Measurements from ENCODE around the gene ZBTB44.

Gene ZBTB44, protein sequence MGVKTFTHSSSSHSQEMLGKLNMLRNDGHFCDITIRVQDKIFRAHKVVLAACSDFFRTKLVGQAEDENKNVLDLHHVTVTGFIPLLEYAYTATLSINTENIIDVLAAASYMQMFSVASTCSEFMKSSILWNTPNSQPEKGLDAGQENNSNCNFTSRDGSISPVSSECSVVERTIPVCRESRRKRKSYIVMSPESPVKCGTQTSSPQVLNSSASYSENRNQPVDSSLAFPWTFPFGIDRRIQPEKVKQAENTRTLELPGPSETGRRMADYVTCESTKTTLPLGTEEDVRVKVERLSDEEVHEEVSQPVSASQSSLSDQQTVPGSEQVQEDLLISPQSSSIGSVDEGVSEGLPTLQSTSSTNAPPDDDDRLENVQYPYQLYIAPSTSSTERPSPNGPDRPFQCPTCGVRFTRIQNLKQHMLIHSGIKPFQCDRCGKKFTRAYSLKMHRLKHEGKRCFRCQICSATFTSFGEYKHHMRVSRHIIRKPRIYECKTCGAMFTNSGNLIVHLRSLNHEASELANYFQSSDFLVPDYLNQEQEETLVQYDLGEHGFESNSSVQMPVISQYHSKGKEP

DNA sequence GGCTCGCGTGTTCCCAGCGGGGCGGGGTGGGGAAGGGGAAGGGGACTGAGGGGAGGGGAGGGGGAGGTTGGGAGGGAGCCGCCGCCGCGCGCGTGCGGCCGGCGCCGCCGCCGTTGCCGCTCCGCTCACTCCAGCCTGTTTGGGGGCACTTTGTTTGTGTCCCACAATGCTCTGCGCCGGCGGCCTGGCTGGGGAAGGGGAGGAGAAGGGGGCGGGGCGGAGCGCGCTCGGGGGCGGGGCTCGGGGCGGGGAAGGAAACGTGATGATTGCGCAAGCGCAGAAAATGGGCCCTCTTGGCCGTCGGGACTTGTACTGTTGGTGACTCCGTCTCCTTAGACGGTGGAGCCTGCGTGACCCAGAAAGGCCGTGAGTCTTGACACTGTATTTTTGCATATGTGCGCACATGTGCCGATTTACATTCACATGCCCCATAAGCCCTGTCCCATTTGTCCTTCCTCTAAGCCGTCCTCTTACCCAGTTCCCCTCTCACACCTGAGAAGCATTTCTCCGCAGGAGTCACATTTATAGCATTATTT lies at the start of gene ZBTB44:
ZBTB44 (minus strand) TSS at position 168 of the 536 bp plus-strand sequence. CDS start 53,044 bp downstream, outside the sequence.
- Mint-ChIP-seq H3K27me3 (ENCODE audit: low read depth, poor library complexity) (no peaks in the 10 kb centered on the region), H3K27ac (peak within 1 kb of the TSS; percentile 86), H3K36me3 (ENCODE audit: low read depth) (no peaks in the 10 kb centered on the region), H3K9me3 (peaks cover 3% of the 10 kb centered on the region), H3K4me1 (peaks cover 45% of the 10 kb centered on the region), H3K4me3 (peak within 1 kb of the TSS; percentile 92)
- DNase-seq = peak; percentile 91
- TF ChIP-seq, protein P1, sequence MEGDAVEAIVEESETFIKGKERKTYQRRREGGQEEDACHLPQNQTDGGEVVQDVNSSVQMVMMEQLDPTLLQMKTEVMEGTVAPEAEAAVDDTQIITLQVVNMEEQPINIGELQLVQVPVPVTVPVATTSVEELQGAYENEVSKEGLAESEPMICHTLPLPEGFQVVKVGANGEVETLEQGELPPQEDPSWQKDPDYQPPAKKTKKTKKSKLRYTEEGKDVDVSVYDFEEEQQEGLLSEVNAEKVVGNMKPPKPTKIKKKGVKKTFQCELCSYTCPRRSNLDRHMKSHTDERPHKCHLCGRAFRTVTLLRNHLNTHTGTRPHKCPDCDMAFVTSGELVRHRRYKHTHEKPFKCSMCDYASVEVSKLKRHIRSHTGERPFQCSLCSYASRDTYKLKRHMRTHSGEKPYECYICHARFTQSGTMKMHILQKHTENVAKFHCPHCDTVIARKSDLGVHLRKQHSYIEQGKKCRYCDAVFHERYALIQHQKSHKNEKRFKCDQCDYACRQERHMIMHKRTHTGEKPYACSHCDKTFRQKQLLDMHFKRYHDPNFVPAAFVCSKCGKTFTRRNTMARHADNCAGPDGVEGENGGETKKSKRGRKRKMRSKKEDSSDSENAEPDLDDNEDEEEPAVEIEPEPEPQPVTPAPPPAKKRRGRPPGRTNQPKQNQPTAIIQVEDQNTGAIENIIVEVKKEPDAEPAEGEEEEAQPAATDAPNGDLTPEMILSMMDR (IDR thresholded peaks at IDR 0.05) = no peak

DNA sequence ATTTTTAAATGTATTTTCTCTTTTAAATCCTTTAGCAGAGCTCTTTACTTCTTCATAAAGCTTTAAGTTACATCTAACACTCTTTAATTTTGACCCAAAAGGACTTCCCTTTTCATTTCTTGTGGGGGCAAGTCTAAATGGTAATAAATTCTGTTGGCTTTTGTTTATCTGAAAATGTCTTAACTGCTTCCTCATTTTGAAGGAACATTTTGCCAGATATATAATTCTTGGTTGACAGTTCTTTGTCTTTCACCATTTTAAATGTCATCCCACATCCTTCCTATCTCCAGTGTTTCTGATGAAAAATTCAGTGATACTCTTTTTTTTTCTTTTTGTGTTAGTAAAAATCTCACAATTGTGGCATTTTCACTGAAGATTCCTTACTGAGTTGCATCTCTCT lies 44.7 kb upstream of the ZBTB44 start:
- H3K4me3 Mint-ChIP-seq = no peak overlapping the region
- H3K4me1 Mint-ChIP-seq = no peaks in the 10 kb centered on the region
- TF ChIP-seq, protein P1 (IDR thresholded peaks at IDR 0.05) = no peak
- H3K27me3 Mint-ChIP-seq (ENCODE audit: low read depth, poor library complexity) = peaks cover 7% of the 10 kb centered on the region
- H3K27ac Mint-ChIP-seq = no peak overlapping the region
- peaks cover 35% of the 10 kb centered on the region for H3K9me3 Mint-ChIP-seq
- peaks cover 9% of the 10 kb centered on the region for H3K36me3 Mint-ChIP-seq (ENCODE audit: low read depth)
- no peak for DNase-seq

DNA sequence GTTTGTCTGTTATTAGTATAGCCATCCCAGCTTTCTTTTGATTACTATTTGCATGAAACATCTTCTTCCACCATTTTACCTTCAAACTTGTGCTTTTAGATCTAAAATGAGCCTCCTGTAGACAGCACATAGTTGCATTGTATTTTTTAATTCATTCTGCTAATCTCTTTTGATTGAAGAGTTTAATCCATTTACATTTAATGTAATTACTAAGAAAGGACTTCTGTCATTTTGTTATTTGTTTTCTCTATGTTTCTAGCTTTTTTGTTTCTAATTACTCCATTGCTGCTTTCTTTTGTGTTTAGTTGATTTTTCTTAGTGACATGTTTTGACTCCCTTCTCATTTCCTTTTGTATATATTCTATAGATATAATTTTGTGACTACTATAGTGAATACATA lies 43.7 kb upstream of the ZBTB44 start:
- DNase-seq = no peak
- no peaks in the 10 kb centered on the region for H3K4me1 Mint-ChIP-seq
- peaks cover 7% of the 10 kb centered on the region for H3K27me3 Mint-ChIP-seq (ENCODE audit: low read depth, poor library complexity)
- no peak overlapping the region for H3K27ac Mint-ChIP-seq
- H3K36me3 Mint-ChIP-seq (ENCODE audit: low read depth) = peaks cover 9% of the 10 kb centered on the region
- H3K4me3 Mint-ChIP-seq = no peak overlapping the region
- peaks cover 45% of the 10 kb centered on the region for H3K9me3 Mint-ChIP-seq
- TF ChIP-seq, protein P1 (IDR thresholded peaks at IDR 0.05) = no peak

DNA sequence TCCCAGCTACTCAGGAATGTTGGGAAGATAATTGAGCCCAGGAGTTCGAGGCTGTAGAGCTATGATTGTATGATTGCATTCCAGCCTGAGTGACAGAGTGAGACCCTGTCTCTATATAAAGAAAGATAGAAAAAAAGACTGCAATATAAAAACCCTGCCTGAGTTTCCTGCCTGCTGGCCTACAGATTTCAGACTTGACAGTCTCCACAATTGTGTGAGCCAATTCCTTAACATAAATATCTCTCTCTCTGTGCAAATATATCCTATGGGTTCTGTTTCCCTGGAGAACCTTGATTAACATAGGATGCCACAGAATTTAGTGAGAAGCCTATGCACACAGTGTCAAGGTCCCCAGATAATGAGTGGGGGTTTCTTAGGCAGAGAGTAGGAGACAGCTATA lies 32.5 kb upstream of the ZBTB44 start:
- Mint-ChIP-seq H3K27ac (no peak overlapping the region), H3K36me3 (ENCODE audit: low read depth) (no peaks in the 10 kb centered on the region), H3K4me3 (no peak overlapping the region), H3K4me1 (no peaks in the 10 kb centered on the region), H3K27me3 (ENCODE audit: low read depth, poor library complexity) (peaks cover 4% of the 10 kb centered on the region), H3K9me3 (peaks cover 8% of the 10 kb centered on the region)
- no peak for DNase-seq
- TF ChIP-seq, protein P1 (IDR thresholded peaks at IDR 0.05) = no peak

DNA sequence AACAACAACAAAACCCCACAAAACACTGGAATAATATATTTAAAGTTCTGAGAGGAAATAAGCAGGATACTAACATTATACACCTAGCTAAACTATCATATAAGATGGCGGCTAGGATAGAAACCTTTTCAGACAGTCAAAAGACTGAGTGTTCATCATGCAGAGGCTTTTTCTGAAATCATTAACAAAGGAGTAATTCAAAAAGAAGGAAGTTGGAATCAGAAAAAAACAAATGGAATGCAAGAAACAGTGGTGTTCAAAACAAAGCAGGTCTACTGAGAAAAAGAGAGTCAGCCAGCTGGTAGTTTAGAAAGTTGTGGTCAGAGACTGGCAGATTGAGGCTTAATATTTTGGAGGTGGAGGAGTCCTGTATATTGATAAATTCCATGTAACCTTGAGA lies 30.1 kb upstream of the ZBTB44 start:
- Mint-ChIP-seq H3K36me3 (ENCODE audit: low read depth) (peaks cover 5% of the 10 kb centered on the region), H3K9me3 (peaks cover 20% of the 10 kb centered on the region), H3K27me3 (ENCODE audit: low read depth, poor library complexity) (peaks cover 4% of the 10 kb centered on the region), H3K27ac (no peak overlapping the region), H3K4me3 (no peak overlapping the region), H3K4me1 (no peaks in the 10 kb centered on the region)
- TF ChIP-seq, protein P1 (IDR thresholded peaks at IDR 0.05) = no peak
- no peak for DNase-seq

Data from nephron progenitor cell (in vitro differentiated cells).